Gastroesophageal sphincter (tissue), 3 donors: ENCODE measurements around the gene STING1.
"Not testable (repeated sequence)": the region's sequence is repeated elsewhere in the genome, so short reads cannot be mapped to it uniquely, and the experiment has no call there.

Source experiments
- CTCF ChIP-seq, 4 experiments: fragments of 200-600 bp in 2 of 4; fragments of 450-650 bp in 2 of 4; sonication (generic) in 1 of 4; IDR thresholded peaks; one replicate each; pipeline ENCODE4 v1.5.1; 2017 to 2019; ENCODE audit warnings: antibody characterized with exemption in 4 of 4, mild to moderate bottlenecking in 2 of 4, moderate library complexity in 2 of 4
- EP300 ChIP-seq: sonication (generic); formaldehyde crosslinking; IDR thresholded peaks from one replicate; pipeline ENCODE4 v1.6.1; 2017; ENCODE audit warnings: antibody characterized with exemption, mild to moderate bottlenecking
- POLR2A ChIP-seq, 2 donors: fragments of 450-650 bp; IDR thresholded peaks; one replicate each; pipeline ENCODE4 v1.6.1; 2017; ENCODE audit warnings: antibody characterized with exemption in 2 of 2, mild to moderate bottlenecking in 2 of 2, moderate library complexity in 1 of 2
- POLR2AphosphoS5 ChIP-seq: sonication (generic); formaldehyde crosslinking; IDR thresholded peaks from one replicate; pipeline ENCODE4 v1.6.1; 2017; ENCODE audit warnings: antibody characterized with exemption

- TF ChIP-seq POLR2A (IDR thresholded peaks at IDR 0.05); POLR2AphosphoS5; CTCF (IDR thresholded peaks at IDR 0.05); EP300: not testable (repeated sequence)
Observed at GRCh38 chr5:139530079-139530478, 47.5 kb upstream of the STING1 start.
